Neuronal stem cell (in vitro differentiated cells): ENCODE results near the gene COLEC11.

Source experiments
- DNase-seq: peaks from one replicate; pipeline ENCODE4 v3.0.0-alpha.2; 2013; ENCODE audit warnings: low spot score
- H2AFZ ChIP-seq: one replicate; pipeline ENCODE4 v1.6.1; 2013; ENCODE audit warnings: mild to moderate bottlenecking, low read length, inconsistent platforms
- H2AK5ac ChIP-seq: 2 replicates; pipeline ENCODE4 v1.6.1; 2013; ENCODE audit warnings: low read depth, mild to moderate bottlenecking, inconsistent platforms, low read length, moderate library complexity, mixed read lengths
- H2BK120ac ChIP-seq: 2 replicates; pipeline ENCODE4 v1.6.1; 2013; ENCODE audit warnings: low read depth, mild to moderate bottlenecking, inconsistent platforms, low read length, moderate library complexity, mixed read lengths
- H2BK12ac ChIP-seq: one replicate; pipeline ENCODE4 v1.6.1; 2013; ENCODE audit warnings: low read length, inconsistent platforms
- H2BK15ac ChIP-seq: 2 replicates; pipeline ENCODE4 v1.6.1; 2013; ENCODE audit warnings: mild to moderate bottlenecking, low read length, inconsistent platforms, mixed read lengths
- H2BK5ac ChIP-seq: one replicate; pipeline ENCODE4 v1.6.1; 2013; ENCODE audit warnings: inconsistent platforms, mild to moderate bottlenecking, low read length, moderate library complexity
- H3K14ac ChIP-seq: one replicate; pipeline ENCODE4 v1.6.1; 2013; ENCODE audit warnings: low read length, inconsistent platforms
- H3K18ac ChIP-seq: 2 replicates; pipeline ENCODE4 v1.6.1; 2013; ENCODE audit warnings: low read length, inconsistent platforms
- H3K23ac ChIP-seq: 2 replicates; pipeline ENCODE4 v1.6.1; 2013; ENCODE audit warnings: low read depth, mild to moderate bottlenecking, mixed read lengths, low read length, inconsistent platforms; ENCODE audit not compliant: poor library complexity
- H3K27ac ChIP-seq: replicated peaks from 3 replicates; pipeline ENCODE4 v1.5.1; 2013; ENCODE audit warnings: low read length, inconsistent platforms
- H3K27me3 ChIP-seq, 3 experiments: 2 replicates each; pipeline ENCODE4 v1.6.1; 2013; ENCODE audit warnings: low read length in 3 of 3, mild to moderate bottlenecking in 2 of 3, inconsistent platforms in 1 of 3, low read depth in 1 of 3, mixed read lengths in 1 of 3, moderate library complexity in 1 of 3; ENCODE audit not compliant: control insufficient read depth in 3 of 3, insufficient read depth in 3 of 3
- H3K36me3 ChIP-seq, 2 donors: replicated peaks in 1 of 2; 2 replicates each; pipeline ENCODE4 v1.6.1; 2013; ENCODE audit warnings: low read length in 2 of 2; ENCODE audit not compliant: control insufficient read depth in 2 of 2, insufficient read depth in 2 of 2
- H3K4ac ChIP-seq: 2 replicates; pipeline ENCODE4 v1.6.1; 2013; ENCODE audit warnings: inconsistent platforms, mild to moderate bottlenecking, low read length, moderate library complexity
- H3K4me1 ChIP-seq, 2 donors: 1 replicate in 1 of 2; 2 replicates in 1 of 2; pipeline ENCODE4 v1.6.1; 2013; ENCODE audit warnings: low read length in 2 of 2, low read depth in 1 of 2; ENCODE audit not compliant: control insufficient read depth in 2 of 2, insufficient read depth in 1 of 2
- H3K4me2 ChIP-seq: one replicate; pipeline ENCODE4 v1.6.1; 2013; ENCODE audit warnings: mild to moderate bottlenecking, low read length, inconsistent platforms; ENCODE audit not compliant: insufficient read depth, poor library complexity, severe bottlenecking
- H3K4me3 ChIP-seq, 2 donors: 2 replicates each; pipeline ENCODE4 v1.5.1; 2013; ENCODE audit warnings: low read length in 2 of 2, mild to moderate bottlenecking in 2 of 2, inconsistent platforms in 1 of 2, moderate library complexity in 1 of 2
- H3K79me1 ChIP-seq: one replicate; pipeline ENCODE4 v1.6.1; 2013; ENCODE audit warnings: low read depth, mild to moderate bottlenecking, inconsistent platforms, low read length, moderate library complexity
- H3K9ac ChIP-seq: one replicate; pipeline ENCODE4 v1.6.1; 2013; ENCODE audit warnings: mild to moderate bottlenecking, low read depth, low read length, inconsistent platforms; ENCODE audit not compliant: poor library complexity
- H3K9me3 ChIP-seq, 2 donors: replicated peaks in 1 of 2; 2 replicates each; pipeline versions ENCODE3 to v1.6.1; 2013; ENCODE audit warnings: low read length in 2 of 2, mild to moderate bottlenecking in 2 of 2, inconsistent platforms in 1 of 2, low read depth in 1 of 2, mixed read lengths in 1 of 2, moderate library complexity in 1 of 2; ENCODE audit not compliant: control insufficient read depth in 2 of 2, insufficient read depth in 1 of 2
- H4K8ac ChIP-seq: one replicate; pipeline ENCODE4 v1.6.1; 2013; ENCODE audit warnings: low read depth, mild to moderate bottlenecking, inconsistent platforms, low read length, moderate library complexity
- H4K91ac ChIP-seq: one replicate; pipeline ENCODE4 v1.6.1; 2013; ENCODE audit warnings: low read length, low read depth, mild to moderate bottlenecking, inconsistent platforms; ENCODE audit not compliant: poor library complexity
- WGBS, 2 donors: extraction: QIAGEN DNeasy Blood & Tissue Kit; methylation state at CpG; one replicate each; pipeline ENCODE4 v1.1.7; 2013; ENCODE audit warnings: missing lambda C conversion rate in 2 of 2, mixed read lengths in 1 of 2; ENCODE audit not compliant: insufficient read length in 2 of 2, insufficient replicate concordance in 1 of 2; ENCODE audit errors: extremely low coverage in 2 of 2; 5-methylcytosine and 5-hydroxymethylcytosine counted together

Gene COLEC11

DNA sequence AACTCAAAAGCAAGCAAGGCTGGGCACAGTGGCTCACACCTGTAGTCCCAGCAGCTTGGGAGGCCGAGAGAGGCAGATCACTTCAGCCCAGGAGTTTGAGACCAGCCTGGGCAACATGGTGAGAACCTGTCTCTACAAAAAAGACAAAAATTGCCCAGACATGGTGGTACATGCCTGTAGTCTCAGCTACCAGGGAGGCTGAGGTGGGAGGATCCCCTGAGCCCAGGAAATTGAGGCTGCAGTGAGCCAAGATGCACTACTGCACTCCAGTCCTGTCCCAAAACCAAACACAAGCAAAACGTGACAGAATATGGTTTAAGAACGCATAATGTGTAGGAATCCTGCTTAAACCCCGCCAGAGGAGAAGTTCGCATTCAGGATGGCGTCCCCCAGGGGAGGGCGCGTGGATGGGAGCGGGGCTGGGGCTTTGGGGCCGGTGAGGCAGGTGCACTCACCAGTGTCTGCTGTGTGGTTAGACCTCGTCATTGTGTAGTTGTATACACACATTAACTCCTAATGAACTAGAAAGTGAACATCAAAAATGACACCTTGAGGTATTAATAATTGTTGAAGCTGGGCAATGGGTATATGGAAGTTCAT lies 5.4 kb downstream of the COLEC11 start:
- WGBS, 2 donors: no CpG with 5 or more reads among the region's 11 CpGs

DNA sequence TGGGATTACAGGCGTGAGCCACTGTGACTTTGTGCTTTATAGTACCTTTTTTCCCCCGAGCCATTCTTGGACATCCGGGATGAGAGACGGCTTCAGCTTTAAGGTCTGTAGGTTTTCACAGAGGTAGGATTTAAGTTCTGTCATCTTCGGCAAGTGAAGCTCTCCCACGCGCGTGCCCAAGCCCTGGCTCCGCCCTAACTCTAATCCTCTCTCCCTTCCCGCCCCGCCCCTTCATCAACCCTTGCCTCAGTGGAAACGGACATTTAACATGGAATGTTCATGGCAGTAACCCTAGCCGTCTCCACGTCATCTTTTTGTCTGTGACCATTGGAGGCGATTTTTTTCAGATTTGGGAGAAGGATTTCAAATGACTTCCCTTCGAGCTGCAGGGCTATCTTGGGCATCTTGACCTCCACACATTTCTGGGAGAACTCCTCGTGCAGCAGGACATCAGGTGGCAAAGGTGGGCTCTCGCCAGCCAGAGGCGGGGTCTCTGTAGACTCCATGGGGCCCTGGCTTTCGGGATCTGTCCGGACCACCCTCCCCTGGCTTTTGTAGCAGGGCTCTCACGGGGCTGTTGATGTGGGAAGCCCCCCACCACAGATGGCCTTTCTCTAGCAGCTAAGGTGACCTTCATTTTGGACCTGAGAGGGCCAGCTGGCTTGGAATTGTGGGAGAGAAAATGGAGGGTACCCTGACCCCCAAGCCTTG lies 6.8 kb downstream of the COLEC11 start:
- no peak overlapping the region for H2BK12ac ChIP-seq
- no peak overlapping the region for H3K23ac ChIP-seq
- H3K9ac ChIP-seq: no peak overlapping the region
- no peak overlapping the region for H2AFZ ChIP-seq
- no peak overlapping the region for H3K4me2 ChIP-seq
- H3K14ac ChIP-seq: no peak overlapping the region
- no peak overlapping the region for H3K4ac ChIP-seq
- H2BK5ac ChIP-seq: no peak overlapping the region
- H3K4me1 ChIP-seq: peaks cover 6% of the 10 kb centered on the region in 2 donors
- no peak overlapping the region for H2AK5ac ChIP-seq
- peak overlapping the region; percentile 19 for H2BK120ac ChIP-seq
- no peaks in the 10 kb centered on the region for H3K36me3 ChIP-seq
- H2BK15ac ChIP-seq: no peak overlapping the region
- H3K27ac ChIP-seq: no peak overlapping the region
- peak overlapping the region; percentile 80 for H3K18ac ChIP-seq
- no peaks in the 10 kb centered on the region for H3K9me3 ChIP-seq
- no peaks in the 10 kb centered on the region for H3K27me3 ChIP-seq
- no peak for DNase-seq
- peaks cover 1% of the 10 kb centered on the region for H3K79me1 ChIP-seq
- no CpG with 5 or more reads among the region's 22 CpGs for WGBS, 2 donors
- no peak overlapping the region for H4K91ac ChIP-seq
- no peak overlapping the region for H3K4me3 ChIP-seq
- H4K8ac ChIP-seq: no peak overlapping the region

More for the DNA sequence above, 5.4 kb downstream of the COLEC11 start:
- H3K9me3 ChIP-seq: no peaks in the 10 kb centered on the region
- no peak overlapping the region for H2BK12ac ChIP-seq
- H3K27ac ChIP-seq: no peak overlapping the region
- H3K4me1 ChIP-seq: peaks cover 0 to 8% of the 10 kb centered on the region in 2 donors
- no peak overlapping the region for H2BK15ac ChIP-seq
- H2BK120ac ChIP-seq: no peak overlapping the region
- no peak overlapping the region for H3K23ac ChIP-seq
- no peak overlapping the region for H2BK5ac ChIP-seq
- H3K14ac ChIP-seq: no peak overlapping the region
- no peak overlapping the region for H3K4ac ChIP-seq
- no peak for DNase-seq
- no peak overlapping the region for H4K8ac ChIP-seq
- H3K9ac ChIP-seq: no peak overlapping the region
- H3K4me3 ChIP-seq: no peak overlapping the region
- H3K27me3 ChIP-seq: no peaks in the 10 kb centered on the region
- H2AK5ac ChIP-seq: no peak overlapping the region
- H4K91ac ChIP-seq: no peak overlapping the region
- H3K79me1 ChIP-seq: no peaks in the 10 kb centered on the region
- no peak overlapping the region for H3K18ac ChIP-seq
- H3K36me3 ChIP-seq: no peaks in the 10 kb centered on the region
- no peak overlapping the region for H2AFZ ChIP-seq
- no peak overlapping the region for H3K4me2 ChIP-seq

DNA sequence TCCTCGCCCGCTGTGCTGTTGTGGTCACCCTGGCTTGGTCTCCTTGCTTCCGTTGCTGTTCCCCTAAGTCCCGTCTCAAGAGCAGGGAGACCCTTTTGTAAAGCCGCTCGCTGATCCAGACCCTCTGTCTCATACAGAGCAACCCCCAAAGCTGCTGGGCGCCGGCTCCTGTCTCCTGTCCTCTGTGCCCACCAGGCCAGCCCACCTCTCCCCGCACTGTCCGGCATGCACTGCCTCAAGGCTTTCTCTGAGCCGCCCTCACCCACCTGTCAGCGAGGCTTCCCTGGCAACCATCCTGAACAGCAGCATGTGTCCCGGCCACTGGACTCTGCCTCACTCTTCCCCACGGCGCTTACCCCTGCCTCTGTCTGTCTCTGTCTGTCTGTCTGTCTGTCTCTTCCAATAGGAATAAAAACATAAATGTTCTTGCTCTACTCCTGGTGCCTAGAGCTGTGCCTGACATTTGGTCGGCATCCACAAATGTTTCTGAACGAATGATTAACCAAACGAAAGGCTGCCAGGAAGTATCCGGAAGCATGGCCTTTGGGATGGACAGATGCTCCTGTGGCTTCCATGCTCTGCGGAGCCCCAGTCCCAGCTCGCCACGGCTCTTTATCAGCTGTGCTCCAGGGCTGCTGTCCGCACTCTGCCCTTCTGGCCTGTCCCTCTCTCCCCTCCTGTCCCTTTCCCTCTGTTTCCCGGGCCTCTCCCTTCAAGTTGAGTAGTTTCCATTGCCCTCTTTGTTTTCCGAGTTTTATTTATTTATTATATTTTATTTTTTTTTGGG lies 7.8 kb downstream of the COLEC11 start:
- H3K4me2 ChIP-seq: no peak overlapping the region
- no peak overlapping the region for H3K4ac ChIP-seq
- no peak overlapping the region for H3K27ac ChIP-seq
- H3K4me1 ChIP-seq: peaks cover 1 to 6% of the 10 kb centered on the region in 2 donors
- no peak overlapping the region for H2BK12ac ChIP-seq
- no peak overlapping the region for H3K9ac ChIP-seq
- WGBS, 2 donors: no CpG with 5 or more reads among the region's 25 CpGs
- H2BK120ac ChIP-seq: no peak overlapping the region
- no peak overlapping the region for H3K4me3 ChIP-seq
- H3K14ac ChIP-seq: no peak overlapping the region
- H2AK5ac ChIP-seq: peak overlapping the region; percentile 26
- H3K23ac ChIP-seq: peak overlapping the region; percentile 92
- H2BK5ac ChIP-seq: peak overlapping the region; percentile 17
- no peak overlapping the region for H2BK15ac ChIP-seq
- no peak overlapping the region for H4K91ac ChIP-seq
- H3K36me3 ChIP-seq: no peaks in the 10 kb centered on the region
- no peak for DNase-seq
- no peak overlapping the region for H2AFZ ChIP-seq
- H4K8ac ChIP-seq: no peak overlapping the region
- peaks cover 1% of the 10 kb centered on the region for H3K79me1 ChIP-seq
- H3K18ac ChIP-seq: no peak overlapping the region
- no peaks in the 10 kb centered on the region for H3K27me3 ChIP-seq
- H3K9me3 ChIP-seq: no peaks in the 10 kb centered on the region
